GDM1 (cell line): ENCODE measurements around the gene TSEN15.

Experiments used
- DNase-seq: peaks from one replicate; lab custom pipeline; 2025; lab: John Stamatoyannopoulos, UW

Gene TSEN15

DNA sequence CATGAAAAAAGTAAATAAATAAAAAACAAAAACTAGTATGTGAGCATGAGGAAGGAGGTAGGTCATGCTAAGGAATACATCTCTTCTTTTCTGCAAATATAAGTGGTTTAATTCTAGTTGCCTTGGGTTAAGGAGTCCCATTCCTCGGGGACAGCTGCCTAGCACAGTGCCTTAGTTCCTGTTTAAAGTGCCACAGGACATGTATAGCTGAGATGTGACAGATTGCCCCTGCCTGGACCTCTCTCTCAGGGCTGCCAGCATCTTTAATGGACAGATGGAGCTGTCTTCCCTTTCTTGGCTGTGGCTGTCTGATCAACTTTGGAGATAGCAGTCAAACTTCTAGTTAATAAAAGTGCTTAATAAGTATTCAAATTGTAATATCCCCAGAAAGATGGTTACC, 50.0 kb downstream of the TSEN15 start:
- no peak for DNase-seq

DNA sequence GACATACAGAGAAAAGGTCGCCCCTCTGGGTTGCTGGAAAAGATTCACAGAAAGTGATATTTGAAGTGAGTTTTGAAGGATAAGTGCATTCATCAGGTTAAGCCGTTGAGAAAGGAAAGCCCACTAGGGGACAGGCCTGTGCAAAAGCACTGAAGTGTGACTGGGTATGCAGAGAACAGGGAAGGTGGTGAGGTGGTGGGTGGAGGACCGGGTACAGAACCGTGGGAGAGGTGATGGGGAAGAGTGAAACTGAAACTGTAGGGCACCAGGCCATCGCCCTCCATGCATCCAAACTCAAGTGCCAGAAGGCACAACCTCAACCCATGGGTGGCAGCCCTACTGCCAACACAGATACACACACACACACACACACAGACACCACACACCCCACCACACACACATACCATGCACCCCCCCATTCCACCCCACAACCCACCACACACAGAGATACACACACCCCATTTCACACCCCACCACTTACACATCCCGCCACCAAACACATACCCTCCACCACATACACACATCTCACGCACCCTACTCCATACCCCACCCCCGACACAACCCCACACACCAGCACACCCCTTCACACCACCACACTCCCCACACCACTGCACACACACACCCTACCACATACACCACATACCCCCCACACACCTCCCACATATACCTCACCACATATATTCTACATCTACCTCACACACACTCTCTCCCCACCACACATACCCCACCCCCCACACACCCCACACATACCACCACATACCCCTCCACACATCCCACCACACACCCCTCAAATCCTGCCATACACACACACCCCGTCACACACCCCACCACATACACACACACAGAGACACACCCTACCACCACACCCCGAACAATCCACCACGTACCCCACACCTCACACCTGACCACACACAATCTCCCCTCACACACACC, 59.0 kb downstream of the TSEN15 start:
- DNase-seq: no peak

DNA sequence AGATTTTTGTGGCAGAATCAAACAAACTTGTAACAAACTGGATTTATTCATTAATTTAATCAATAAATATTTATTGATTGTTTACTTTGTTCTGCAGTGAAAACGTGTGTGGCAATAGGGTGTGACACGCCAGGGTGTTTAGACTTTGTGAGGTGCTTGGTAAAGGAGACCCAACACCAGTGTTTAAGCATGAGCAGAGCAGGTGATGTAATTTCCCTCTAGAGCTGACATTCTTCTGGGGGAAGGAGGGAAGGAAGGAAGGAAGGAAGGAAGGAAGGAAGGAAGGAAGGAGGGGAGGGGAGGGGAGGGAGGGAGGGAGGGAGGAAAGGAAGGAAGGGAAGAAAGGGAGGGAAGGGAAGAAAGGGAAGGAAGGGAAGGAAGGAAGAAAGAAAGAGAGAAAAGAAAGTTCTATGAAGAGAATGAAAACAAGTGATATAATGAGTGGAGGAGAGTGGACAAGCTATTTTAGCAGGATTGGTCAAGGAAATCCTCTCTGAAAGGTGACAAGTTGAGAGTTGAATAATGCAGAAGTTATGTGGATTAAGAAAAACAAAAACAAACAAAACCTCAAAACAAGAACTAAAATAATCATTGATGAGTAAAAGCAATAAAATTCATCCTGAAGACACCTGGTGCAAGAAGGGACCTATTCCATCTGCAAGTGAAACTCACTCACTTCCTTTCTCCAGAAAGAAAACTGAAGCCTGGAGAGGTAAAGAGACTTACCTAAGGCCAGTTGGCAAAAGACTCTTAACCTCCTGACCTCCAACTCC, 60.8 kb downstream of the TSEN15 start:
- DNase-seq: no peak

DNA sequence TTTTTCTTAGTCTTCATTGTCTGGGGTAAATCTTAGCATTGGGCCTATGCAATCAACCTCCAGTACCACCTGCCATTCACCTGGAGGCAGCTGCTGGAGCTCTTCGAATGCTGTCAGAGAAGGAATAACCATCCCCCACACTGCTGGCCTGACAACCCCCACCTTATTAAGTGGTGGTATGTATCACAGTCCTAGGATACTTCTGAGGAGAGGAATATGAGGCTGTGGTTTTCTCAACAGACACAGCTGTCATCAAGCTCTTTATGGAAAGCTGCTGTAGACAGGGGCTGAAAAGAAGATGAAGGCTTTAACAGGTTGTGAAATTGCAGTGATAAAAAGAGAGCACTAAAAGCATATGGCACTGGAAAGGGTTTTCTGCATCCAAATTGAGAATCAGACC, 61.7 kb downstream of the TSEN15 start:
- no peak for DNase-seq

DNA sequence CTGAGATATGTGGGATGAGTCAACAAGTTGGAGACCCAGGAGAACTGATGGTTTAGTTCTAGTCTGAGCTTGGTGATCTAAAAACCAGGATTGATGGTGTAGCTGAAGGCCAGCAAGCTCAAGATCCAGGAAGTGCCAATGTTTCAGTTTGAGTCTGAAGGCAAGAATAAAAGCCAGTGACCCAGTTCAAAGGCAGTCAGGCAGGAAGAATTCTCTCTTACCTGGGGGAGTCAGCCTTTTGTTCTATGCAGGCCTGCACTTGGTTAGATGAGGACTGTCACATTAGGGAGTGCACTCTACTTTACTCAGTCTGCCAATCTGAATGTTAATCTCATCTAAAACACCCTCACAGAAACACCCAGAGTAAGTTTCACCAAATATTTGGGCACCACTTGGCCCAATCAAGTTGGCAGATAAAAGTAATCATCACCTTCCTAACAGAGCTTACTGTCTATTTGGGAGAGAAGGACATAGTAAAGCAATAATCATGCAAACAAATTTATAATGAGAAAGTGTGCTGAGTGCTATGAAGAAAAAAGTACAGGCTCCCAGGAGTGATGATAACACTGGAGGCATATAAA, 63.4 kb downstream of the TSEN15 start:
- DNase-seq: no peak

DNA sequence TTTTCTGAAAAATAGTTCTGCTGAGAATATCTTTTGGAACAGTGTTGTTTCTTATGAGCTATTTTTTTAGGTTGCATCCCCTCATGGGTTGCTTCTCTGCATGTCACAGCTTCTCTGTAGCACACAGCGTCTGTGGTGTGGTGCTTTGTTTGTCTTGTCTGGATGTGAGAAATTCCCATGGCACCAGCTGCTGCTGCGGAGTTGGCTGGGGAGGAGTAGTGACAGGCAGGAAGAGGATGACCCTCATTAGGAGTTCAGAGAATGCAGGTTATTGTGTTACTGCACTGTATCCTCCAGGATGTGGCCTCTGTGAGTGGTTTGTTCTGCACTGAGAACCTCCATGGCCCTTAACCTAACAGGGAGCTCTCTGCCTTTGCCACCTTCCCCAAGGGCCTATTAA, 64.8 kb downstream of the TSEN15 start:
- DNase-seq: no peak

DNA sequence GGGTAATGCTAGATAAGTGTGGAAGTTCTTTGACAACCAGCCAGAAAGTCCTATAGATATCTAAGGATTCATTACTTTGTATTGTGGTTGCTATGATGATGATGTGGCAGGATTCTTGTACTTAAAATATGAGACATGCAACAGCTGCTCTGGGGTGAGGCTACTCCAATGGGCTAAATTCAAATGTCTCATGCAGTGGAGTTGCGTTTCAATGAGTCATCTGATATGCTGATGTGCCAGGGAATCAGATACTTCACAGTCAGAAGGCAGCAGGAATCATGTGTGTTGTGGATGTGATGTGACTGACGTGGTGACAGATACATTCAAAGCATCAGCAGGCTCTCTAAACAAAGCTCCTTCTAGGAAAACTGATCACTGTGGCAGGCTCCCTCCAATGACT, 66.5 kb downstream of the TSEN15 start:
- DNase-seq: no peak
